A549 (cell line): ENCODE measurements around the gene MYEOV. TPM values are rescaled to one million over a fixed set of nuclear protein-coding genes. Genes with fewer than 3 reads are reported as not detected.

ENCODE experiments used
- ATAC-seq, 2 experiments: fragments of 200-7000 bp in 1 of 2; fragments of >200 bp in 1 of 2; cut with Nextera tagmentation in 1 of 2; cut with Tn5 transposase in 1 of 2; 3 replicates each; pipeline versions ENCODE4 v1.8.0 to v1.9.1; 2018 to 2020; ENCODE audit warnings: mild to moderate bottlenecking in 1 of 2, moderate library complexity in 1 of 2
- CTCF ChIA-PET: fragments of 300-600 bp; sonication (Branson Sonifier 250); formaldehyde crosslinking; extraction: SDS; loops from one replicate; lab custom pipeline; 2021; ENCODE audit warnings: antibody characterized with exemption, inconsistent platforms; lab: Yijun Ruan, JAX
- POLR2A ChIA-PET: fragments of 350-600 bp; formaldehyde crosslinking; extraction: SDS; loops from one replicate; lab custom pipeline; 2021; ENCODE audit warnings: antibody characterized with exemption, inconsistent platforms; lab: Yijun Ruan, JAX
- DNase-seq, 2 experiments: peaks; one replicate each; pipeline versions ENCODE4 v3.0.0 to v3.0.0-alpha.2; 2011 to 2016; ENCODE audit warnings: low read depth in 1 of 2, low spot score in 1 of 2
- FAIRE-seq: peaks from 2 replicates; lab custom pipeline; 2011; peaks lifted over from hg19 to GRCh38; lab: Jason Lieb, UNC
- H3K27ac ChIP-seq, 2 experiments: fragments of >200 bp; sonication (Bioruptor Twin); formaldehyde crosslinking; 3 replicates each; pipeline ENCODE4 v1.5.1; 2016 to 2017
- H3K4me1 ChIP-seq: fragments of >200 bp; sonication (Bioruptor Twin); formaldehyde crosslinking; 3 replicates; pipeline ENCODE4 v1.6.1; 2016
- H3K4me2 ChIP-seq: fragments of >200 bp; sonication (Bioruptor Twin); formaldehyde crosslinking; 3 replicates; pipeline ENCODE4 v1.6.1; 2016
- H3K4me3 ChIP-seq: fragments of >200 bp; sonication (Bioruptor Twin); formaldehyde crosslinking; 3 replicates; pipeline ENCODE4 v1.5.1; 2016
- H3K9me3 ChIP-seq: fragments of >200 bp; sonication (Bioruptor Twin); formaldehyde crosslinking; 3 replicates; pipeline ENCODE4 v1.6.1; 2016
- BCL3 ChIP-seq: fragments of >200 bp; sonication (Bioruptor Twin); formaldehyde crosslinking; IDR thresholded peaks from 3 replicates; pipeline ENCODE4 v1.6.1; 2016
- CBX2 ChIP-seq: fragments of 200-600 bp; sonication (generic); IDR thresholded peaks from 2 replicates; pipeline ENCODE4 v1.6.1; 2016; ENCODE audit warnings: low read depth, mild to moderate bottlenecking, borderline replicate concordance
- HES2 ChIP-seq: fragments of >200 bp; sonication (Bioruptor Twin); formaldehyde crosslinking; IDR thresholded peaks from 2 replicates; pipeline ENCODE4 v1.6.1; 2016
- HOXB13 ChIP-seq: fragments of 250-450 bp; sonication (Bioruptor Pico); IDR thresholded peaks from 2 replicates; pipeline ENCODE4 v1.5.0; 2020; ENCODE audit warnings: low read depth, mild to moderate bottlenecking, moderate library complexity
- JUN ChIP-seq, 2 experiments: fragments of >200 bp; sonication (Bioruptor Twin); formaldehyde crosslinking; IDR thresholded peaks; 2 replicates in 1 of 2; 3 replicates in 1 of 2; pipeline ENCODE4 v1.6.1; 2016 to 2017
- MAFK ChIP-seq: fragments of 450-650 bp; IDR thresholded peaks from 2 replicates; pipeline ENCODE4 v1.6.1; 2014; ENCODE audit not compliant: partially characterized antibody
- NR3C1 ChIP-seq: fragments of >200 bp; sonication (Bioruptor Twin); formaldehyde crosslinking; IDR thresholded peaks from 3 replicates; pipeline ENCODE4 v1.6.1; 2017
- PBX3 ChIP-seq: IDR thresholded peaks from 2 replicates; pipeline ENCODE4 v1.6.1; 2012
- RAD21 ChIP-seq, 2 experiments: fragments of >200 bp in 1 of 2; sonication (Bioruptor Twin) in 1 of 2; formaldehyde crosslinking in 1 of 2; IDR thresholded peaks in 1 of 2; conservative IDR thresholded peaks in 1 of 2; 2 replicates in 1 of 2; 3 replicates in 1 of 2; pipeline ENCODE4 v1.6.1; 2012 to 2018; ENCODE audit warnings: inconsistent platforms in 1 of 2
- RARB ChIP-seq: fragments of 250-450 bp; sonication (Bioruptor Pico); IDR thresholded peaks from 2 replicates; pipeline ENCODE4 v1.8.0; 2021; ENCODE audit warnings: mild to moderate bottlenecking, moderate library complexity
- SMC3 ChIP-seq: fragments of >200 bp; sonication (Bioruptor Twin); formaldehyde crosslinking; IDR thresholded peaks from 3 replicates; pipeline ENCODE4 v1.6.1; 2018; ENCODE audit warnings: inconsistent platforms
- USF2 ChIP-seq: fragments of 450-650 bp; IDR thresholded peaks from 2 replicates; pipeline ENCODE4 v1.6.1; 2014; ENCODE audit warnings: antibody characterized with exemption
- WGBS: methylation state at CpG from one replicate; pipeline ENCODE4 v1.1.6; 2017; ENCODE audit errors: missing lambda C conversion rate; 5-methylcytosine and 5-hydroxymethylcytosine counted together
- polyA plus RNA-seq, 4 experiments: library from polyadenylated mRNA; depleted of rRNA in 3 of 4; stranded (reverse); fragments of >200 nt; fragmentation: RNase III in 1 of 4; extraction: RNeasy Plus Mini Kit Qiagen cat#74134 plus additional on column Dnase treatment in 1 of 4; gene quantifications; 2 replicates in 3 of 4; 3 replicates in 1 of 4; pipeline ENCODE4 v1.2.3, GENCODE V29; 2011 to 2017

Gene MYEOV
- polyA plus RNA-seq, 2 of the 4 experiments (the other 2 are of a cell fraction): 92.3 to 102 TPM

GRCh38 chr11:69319255-69320106 lies 25.5 kb downstream of the MYEOV start:
- peaks cover 11% of the 10 kb centered on the region; the same call in 1 of the 3 replicates for H3K9me3 ChIP-seq
- peak overlapping the region in 1 of 2 experiments; percentile 85; a peak in 4 of 6 replicates for H3K27ac ChIP-seq
- no peak for TF ChIP-seq CBX2
- TF ChIP-seq PBX3: no peak
- TF ChIP-seq RARB: no peak
- TF ChIP-seq JUN (IDR thresholded peaks at IDR 0.05): no peak
- TF ChIP-seq MAFK: no peak
- no peak for TF ChIP-seq HES2
- TF ChIP-seq NR3C1: no peak
- no peak for TF ChIP-seq BCL3
- DNase-seq (no peak), FAIRE-seq (no peak), ATAC-seq (no peak)
- CTCF ChIA-PET: interaction anchor here (0.8 to 1.0 kb wide), 3 partner anchors 17 to 324 kb away, joined by 3 to 4 read pairs (median 3); no protein-coding TSS in a partner anchor
- peak overlapping the region; percentile 60 for H3K4me2 ChIP-seq
- 89% methylated on average over 13 of the region's 13 CpGs for WGBS
- peaks cover 28% of the 10 kb centered on the region for H3K4me1 ChIP-seq
- POLR2A ChIA-PET: no interaction called here
- H3K4me3 ChIP-seq: no peak overlapping the region

GRCh38 chr11:69320326-69320725 lies 26.4 kb downstream of the MYEOV start:
- ChIA-PET POLR2A (no interaction called here), CTCF (interaction anchor here (0.8 to 1.1 kb wide), 3 partner anchors 14 to 323 kb away, joined by 3 read pairs; no protein-coding TSS in a partner anchor)
- TF ChIP-seq RAD21 (conservative IDR thresholded peaks at IDR 0.05 in 1 of 2, IDR thresholded peaks at IDR 0.05 in 1 of 2): 0 out of 5 replicates have a peak, but pooled peaks of 1 of the 2 experiments have one; percentile 5
- TF ChIP-seq USF2: no peak
- no peak for TF ChIP-seq HOXB13 (CRISPR knock-in tag)
- FAIRE-seq (no peak), ATAC-seq (peak in 1 of 2 experiments; percentile 78; a peak in 3 of 6 replicates), DNase-seq (peak in 1 of 2 experiments; percentile 69)
- Histone ChIP-seq H3K9me3 (peaks cover 11% of the 10 kb centered on the region; the same call in 1 of the 3 replicates), H3K4me2 (peak overlapping the region; percentile 60), H3K4me3 (no peak overlapping the region), H3K4me1 (peaks cover 28% of the 10 kb centered on the region), H3K27ac (peak overlapping the region; percentile 69 to 85)
- 56% methylated on average over 7 of the region's 7 CpGs for WGBS

GRCh38 chr11:69320756-69321741 lies 27.1 kb downstream of the MYEOV start:
- CTCF ChIA-PET: interaction anchor here (0.6 to 1.6 kb wide), 6 partner anchors 13 to 1302 kb away, joined by 3 to 5 read pairs (median 3); no protein-coding TSS in a partner anchor
- Histone ChIP-seq H3K9me3 (peaks cover 11% of the 10 kb centered on the region; the same call in 1 of the 3 replicates), H3K4me1 (peaks cover 28% of the 10 kb centered on the region), H3K27ac (peak overlapping the region; percentile 69 to 85), H3K4me2 (peak overlapping the region; percentile 60), H3K4me3 (no peak overlapping the region)
- 75% methylated on average over 10 of the region's 10 CpGs for WGBS
- DNase-seq (no peak), FAIRE-seq (no peak), ATAC-seq (peak in 1 of 2 experiments; percentile 28; a peak in 3 of 6 replicates)
- POLR2A ChIA-PET: no interaction called here
- no peak for TF ChIP-seq SMC3
- TF ChIP-seq JUN (IDR thresholded peaks at IDR 0.05): 0 out of 5 replicates have a peak, but pooled peaks of 1 of the 2 experiments have one; percentile 15
